Vagina (tissue), 2 donors: ENCODE measurements around the gene CAMKK2.

Experiments
- CTCF ChIP-seq, 3 experiments: fragments of 450-650 bp in 2 of 3; fragments of 200-600 bp in 1 of 3; sonication (generic) in 1 of 3; IDR thresholded peaks; one replicate each; pipeline ENCODE4 v1.5.1; 2017 to 2019; ENCODE audit warnings: antibody characterized with exemption in 3 of 3, mild to moderate bottlenecking in 2 of 3, moderate library complexity in 2 of 3
- POLR2A ChIP-seq, 2 donors: fragments of 450-650 bp; IDR thresholded peaks; one replicate each; pipeline ENCODE4 v1.6.1; 2017; ENCODE audit warnings: antibody characterized with exemption in 2 of 2, mild to moderate bottlenecking in 2 of 2, moderate library complexity in 2 of 2

- TF ChIP-seq CTCF (IDR thresholded peaks at IDR 0.05) (no peak), POLR2A (IDR thresholded peaks at IDR 0.05) (no peak)
Measured at GRCh38 chr12:121297435-121297991, 1.0 kb upstream of the CAMKK2 start.
